Germinal center (tissue), 1 donor: Measurements from ENCODE around the gene LIPE.
"Not testable (repeated sequence)": the region's sequence is repeated elsewhere in the genome, so short reads cannot be mapped to it uniquely, and the experiment has no call there.

Experiments
- DNase-seq: peaks from one replicate; pipeline ENCODE4 v3.0.0; 2012; ENCODE audit warnings: mixed read lengths, low spot score

Gene LIPE

DNA sequence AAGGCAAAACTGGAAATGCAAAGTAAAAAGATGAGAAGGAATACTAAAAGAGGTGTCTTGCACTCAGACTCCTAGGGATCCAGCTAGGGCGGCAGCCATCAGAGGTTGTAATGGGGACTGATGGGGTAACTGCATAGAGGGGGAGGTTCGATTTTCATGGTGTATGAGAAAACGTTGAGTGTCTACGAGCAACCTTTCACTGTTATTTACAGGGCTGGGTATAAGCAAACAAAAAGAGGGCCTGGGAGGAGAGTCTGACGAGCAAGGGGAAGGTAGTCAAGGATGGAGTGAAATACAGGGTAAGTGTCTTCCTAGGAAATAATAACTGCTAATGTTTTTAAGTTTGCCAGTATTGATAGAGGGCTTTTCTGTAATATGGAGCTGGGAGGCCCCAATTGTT lies 21.1 kb upstream of the LIPE start:
- not testable (repeated sequence) for DNase-seq

DNA sequence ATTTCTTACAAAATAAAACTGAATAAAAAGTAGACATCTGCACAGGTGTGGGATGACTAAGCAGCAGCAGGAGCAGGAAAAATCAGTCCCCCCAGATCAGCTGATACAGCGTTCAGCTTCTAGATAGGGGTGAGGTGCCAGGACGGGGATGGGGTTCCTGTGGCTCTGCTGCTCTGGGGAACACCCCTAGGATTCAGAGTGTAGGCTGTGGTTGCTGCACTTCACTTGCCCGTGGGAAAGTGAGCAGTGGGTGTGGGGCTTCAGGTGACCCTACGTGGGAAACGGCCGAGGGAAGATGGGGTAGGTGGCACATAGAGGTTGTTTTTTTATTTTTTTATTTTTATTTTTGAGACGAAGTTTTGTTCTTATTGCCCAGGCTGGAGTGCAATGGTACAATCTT lies 18.8 kb upstream of the LIPE start:
- DNase-seq, result no peak

DNA sequence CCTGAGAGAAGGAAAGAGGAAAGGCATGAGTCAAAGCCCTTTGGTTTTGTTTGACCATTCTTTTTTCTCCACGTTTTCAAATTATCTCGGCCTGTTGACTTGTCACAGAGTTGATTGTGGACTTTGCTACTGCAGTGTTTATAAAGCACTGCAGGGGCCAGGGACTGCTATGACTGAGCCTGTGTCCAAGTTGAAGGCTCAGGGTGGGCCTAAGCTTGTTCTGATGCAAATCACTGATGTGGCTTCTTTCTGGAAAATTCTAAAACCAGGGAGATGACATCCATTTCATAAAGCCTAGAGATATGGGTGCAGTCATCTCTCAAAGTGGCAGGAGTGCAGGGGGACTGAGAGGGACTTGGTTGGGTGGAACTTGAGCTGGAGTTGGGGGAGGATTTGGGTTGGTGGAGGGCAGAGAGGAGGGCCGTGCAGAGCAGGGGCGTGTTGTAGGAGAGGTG lies 16.8 kb upstream of the LIPE start:
- DNase-seq, result no peak

DNA sequence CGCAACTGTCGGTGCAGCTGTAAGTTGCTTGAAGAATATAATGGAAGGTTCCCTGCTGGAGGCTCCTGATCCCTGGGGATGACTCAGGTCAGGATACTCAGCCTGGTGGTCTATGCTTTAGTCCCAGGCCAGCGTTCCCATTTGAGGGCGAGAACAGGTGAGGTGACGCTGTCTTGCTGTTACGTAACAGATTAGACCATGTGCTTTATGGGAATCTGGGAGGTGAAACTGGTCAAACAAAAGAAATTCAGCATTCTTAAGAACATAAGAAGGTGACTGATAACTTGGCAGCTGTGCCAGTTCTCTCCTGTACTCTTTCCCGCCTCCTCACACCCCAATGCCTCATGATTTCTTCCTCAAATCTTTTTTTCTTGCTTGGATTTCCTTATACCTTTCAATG lies 15.6 kb upstream of the LIPE start, which contains the start of gene CXCL17:
CXCL17 (minus strand) TSS at position 114 of the 400 bp plus-strand sequence. CDS start 114 bp downstream, outside the sequence.
- no peak for DNase-seq

DNA sequence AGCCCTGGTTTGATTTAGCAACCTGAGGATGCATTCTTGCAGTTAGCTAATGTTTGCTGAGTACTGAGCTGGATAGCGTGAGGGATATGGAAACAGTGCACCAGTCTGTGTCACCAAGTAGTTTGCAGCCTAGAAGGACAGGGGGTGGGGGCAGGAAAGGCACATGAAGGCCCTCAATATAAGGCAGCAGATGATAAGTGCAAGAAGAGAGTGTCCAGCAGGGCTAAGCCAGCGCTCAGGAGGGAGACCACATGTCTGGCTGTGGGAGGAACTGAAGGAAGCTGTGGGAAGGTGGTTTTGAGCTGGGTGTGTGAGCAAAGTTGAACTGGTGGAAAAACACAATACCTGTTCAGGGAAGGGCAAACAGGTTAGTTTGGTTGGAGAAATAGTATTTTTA lies 13.9 kb upstream of the LIPE start:
- DNase-seq, result no peak

DNA sequence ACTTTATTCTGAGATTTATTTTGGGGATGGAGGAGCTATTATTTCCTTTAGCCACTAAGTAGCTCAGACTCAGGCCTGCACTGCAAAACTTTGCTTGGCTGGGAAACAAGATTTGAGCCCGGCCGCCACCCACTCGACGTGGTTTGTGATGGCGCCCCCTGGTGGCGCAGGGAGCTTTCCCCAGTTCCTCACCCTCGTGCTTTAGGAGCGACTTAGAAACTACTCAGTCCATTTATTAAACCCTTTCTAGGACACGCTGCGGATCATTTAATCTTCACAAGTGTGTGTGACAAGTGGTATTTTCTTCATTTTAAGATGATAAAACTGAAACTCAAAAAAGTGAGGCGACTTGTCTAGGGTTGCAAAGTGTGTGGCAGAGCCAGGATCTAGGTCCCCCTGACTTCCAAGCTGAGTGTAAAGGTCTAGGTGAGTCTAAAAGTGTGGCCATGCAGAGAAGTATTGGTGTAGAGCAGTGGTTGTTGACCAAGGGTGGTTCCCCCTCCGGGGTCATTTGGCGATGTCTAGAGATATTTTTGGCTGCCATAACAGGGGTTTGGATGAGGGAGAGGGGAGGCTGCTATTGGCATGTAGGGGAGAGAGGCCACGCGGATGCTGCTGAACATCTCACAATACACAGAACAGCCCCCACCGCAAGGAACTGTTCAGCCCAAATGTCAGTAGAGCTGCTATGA lies 13.3 kb upstream of the LIPE start:
- DNase-seq, result peak; percentile 78

DNA sequence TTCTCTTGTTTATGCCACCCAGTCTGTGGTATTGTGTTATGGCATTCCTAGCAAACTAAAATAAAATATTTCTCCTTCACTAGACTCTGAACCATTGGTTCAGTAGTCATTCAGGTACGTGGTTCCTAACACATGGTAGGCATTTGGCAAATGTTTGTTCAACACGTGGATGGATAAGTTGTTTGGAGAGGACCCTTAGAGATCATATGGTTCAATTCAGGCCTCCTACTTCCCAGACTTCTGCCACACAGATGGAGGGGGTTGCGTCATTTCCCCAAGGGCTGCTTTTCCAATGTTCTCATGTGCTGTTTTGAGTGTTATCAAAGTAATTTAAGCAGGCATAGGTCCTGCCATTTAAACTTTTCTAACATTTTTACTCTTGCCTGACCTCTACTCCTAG lies 8.8 kb upstream of the LIPE start:
- no peak for DNase-seq

DNA sequence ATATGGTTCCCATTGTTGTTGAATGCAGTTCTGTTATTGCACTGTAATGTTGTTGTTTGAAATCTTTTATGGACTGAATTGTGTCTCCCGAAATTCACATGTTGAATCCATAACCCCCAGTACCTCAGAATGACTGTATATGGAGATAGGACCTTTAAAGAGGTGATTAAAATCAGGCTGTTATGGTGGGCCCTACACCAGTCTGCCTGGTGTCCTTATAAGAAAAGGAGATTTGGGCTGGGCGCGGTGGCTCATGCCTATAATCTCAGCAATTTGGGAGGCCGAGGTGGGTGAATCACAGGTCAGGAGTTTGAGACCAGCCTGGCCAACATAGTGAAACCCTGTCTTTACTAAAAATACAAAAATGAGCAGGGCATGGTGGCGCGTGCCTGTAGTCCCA lies 8.1 kb upstream of the LIPE start:
- DNase-seq, result no peak

DNA sequence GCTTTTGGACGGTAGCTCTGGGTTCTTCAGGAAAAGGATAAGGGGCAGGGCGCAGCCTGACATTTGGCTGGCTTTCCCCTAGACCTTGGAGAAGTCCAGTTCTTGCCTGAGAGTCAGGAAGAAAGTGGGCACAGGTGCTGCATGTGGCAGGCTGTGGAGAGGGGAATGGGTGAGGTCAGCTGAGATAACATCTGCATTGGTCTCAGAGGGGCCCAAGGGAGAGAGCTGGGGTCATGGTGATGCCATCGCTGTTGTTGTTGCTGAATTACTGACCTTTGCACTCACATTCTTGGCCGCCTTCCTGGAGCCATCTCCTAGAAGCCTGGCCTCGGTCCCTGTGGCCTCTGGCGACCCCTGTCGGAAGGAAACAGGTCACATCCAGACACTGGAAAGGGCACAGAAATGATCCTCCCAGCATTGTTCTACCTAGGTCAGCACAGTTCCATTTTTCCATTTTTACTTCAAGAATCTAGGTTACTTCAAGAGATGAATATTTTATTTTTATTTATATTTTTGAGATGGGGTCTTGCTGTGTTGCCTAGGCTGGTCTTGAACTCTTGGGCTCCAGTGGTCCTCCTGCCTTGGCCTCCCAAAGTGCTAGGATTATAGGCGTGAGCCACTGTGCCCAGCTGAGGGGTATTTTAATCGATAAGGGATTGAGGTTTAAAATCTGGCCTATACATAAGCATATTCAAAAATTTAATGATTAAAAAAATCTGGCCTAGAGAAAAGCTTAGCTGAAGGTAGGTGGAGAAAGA lies 6.5 kb upstream of the LIPE start:
- peak; percentile 51 for DNase-seq

DNA sequence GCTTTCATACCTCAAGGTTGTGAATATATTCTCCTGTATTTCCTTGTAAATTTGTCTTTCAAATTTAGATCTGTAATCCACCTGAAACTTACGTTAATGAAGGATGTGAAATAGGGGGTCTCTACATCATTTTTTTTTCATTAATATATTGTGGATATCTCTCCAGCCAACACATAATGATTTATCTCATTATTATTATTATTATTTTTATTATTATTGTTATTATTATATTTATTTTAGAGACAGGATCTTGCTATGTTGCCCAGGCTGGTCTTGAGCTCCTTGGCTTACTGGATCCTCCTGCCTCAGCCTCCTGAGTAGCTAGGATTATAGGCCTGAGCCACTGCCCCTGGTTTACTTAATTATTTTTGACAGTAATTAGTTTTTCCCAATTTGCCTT lies 4.3 kb upstream of the LIPE start:
- DNase-seq, result no peak

DNA sequence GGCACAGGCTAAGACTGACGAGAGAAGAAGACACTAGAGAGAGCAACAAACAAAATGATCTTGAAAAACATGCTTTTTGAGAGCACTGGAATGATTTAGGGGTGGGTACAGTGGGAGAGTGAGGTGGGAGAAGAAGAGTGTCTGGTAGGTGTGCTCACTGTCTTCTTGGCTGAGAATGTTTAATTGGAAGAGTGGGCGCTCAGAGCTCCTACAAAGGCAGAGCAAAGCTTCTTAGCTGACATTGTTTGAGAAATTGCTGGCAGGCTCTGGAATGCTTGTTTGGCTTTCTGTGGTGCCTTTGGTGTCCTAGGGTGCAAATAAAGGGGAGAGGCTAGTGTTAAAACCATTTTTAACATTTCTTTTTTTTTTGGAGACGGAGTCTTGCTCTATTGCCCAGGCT lies 1.5 kb upstream of the LIPE start:
- no peak for DNase-seq

DNA sequence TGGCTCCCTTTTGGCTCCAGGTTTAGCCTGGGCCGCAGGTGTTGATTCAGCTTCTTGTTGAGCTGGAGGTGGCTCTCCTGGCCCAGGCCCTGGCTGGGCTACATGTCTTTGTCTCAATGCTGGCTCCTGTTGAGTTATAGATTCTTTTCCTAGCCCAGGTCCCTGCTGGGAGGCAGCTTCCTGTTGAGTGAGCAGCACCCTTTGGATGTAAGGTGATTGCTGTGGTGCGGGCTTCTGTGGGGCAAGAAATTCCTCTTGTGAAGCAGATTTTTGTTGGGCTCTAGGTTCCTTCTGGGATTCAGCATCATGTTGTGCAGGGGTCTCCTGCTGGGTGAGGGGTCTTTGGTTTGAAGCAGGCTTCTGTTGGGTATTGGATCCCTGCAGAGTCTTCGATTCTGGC lies 545 bp downstream of the LIPE start:
- no peak for DNase-seq

DNA sequence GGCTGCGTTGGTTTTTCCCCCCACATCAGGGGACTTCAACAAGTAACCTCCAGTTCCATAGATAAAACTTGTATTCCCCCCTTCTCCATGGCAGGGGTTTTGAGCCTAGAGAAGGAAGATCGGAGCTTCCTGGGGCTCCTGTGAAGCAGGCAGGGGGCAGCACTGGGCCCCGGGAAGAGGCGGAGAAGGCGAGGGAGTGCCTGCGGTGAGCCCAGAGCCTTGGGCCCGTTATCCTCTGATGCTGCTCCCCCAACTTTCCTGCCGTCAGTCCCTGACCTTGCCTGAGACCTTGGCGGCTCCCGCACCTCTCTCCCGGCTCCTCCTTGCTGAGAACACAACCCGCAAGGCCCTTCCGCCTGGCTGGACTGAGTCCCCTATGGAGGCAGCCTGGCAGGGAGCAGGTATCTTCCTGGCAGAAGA lies 2.5 kb downstream of the LIPE start:
- DNase-seq, result no peak

DNA sequence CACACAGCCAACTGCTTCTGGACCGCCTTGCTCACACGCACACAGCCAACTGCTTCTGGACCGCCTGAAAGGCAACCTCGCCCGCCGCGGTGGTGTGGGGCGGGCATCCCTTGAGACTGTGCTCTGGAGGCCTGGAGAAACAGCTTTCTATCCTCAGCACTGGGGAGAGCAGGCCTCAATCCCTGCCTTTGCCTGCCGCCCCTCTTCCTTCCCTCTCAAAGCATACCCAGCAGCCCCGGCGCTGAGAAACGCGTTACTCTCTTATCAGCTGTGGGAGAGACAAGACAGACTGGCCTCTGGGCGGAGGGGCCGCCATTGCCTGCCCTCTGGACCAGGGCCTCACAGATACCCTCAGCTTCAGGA lies 2.9 kb downstream of the LIPE start:
- no peak for DNase-seq

DNA sequence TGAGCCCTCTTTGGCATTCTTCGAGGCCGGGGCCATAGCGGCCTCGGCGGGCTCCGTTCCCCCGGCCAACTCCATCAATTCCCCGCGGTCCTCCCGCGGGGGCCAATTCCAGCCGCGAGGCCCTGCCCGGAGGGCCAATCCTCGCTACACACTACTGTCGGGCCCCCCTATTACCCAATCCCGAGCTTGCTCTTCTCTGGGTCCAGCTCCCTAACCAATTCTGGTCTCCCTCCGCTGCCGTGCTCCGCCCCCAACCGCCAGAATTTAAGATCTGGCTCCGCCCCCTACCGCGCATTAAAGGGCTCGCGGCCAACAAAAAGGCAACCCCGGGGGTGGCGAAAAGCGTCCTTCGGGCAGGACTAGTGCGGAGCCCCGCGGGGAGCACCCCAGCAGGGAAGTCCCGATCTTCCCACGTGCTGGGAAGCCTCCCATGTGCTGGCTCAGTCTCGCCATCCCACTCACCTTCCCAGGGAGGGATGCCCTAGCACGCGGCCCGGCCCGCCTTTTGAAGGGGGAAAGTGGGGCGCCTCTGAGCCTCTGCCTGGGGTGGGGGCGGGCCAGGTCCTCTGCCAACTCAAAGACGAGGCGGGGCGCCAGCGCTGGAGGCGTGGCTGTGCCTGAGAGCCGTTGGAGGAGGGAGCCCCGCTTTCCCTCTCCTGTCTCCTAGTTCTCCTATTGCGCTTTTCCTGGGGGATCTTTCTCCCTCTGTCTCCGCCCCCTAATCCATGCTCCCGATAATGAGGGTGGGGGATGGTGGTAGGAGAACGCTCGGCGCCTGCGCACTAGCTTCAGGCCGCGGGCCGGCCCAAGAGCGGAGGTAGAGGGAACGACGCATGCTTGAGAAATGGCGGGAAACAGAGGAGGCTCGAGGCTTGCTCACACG lies 3.5 kb downstream of the LIPE start:
- DNase-seq, result peak; percentile 97

DNA sequence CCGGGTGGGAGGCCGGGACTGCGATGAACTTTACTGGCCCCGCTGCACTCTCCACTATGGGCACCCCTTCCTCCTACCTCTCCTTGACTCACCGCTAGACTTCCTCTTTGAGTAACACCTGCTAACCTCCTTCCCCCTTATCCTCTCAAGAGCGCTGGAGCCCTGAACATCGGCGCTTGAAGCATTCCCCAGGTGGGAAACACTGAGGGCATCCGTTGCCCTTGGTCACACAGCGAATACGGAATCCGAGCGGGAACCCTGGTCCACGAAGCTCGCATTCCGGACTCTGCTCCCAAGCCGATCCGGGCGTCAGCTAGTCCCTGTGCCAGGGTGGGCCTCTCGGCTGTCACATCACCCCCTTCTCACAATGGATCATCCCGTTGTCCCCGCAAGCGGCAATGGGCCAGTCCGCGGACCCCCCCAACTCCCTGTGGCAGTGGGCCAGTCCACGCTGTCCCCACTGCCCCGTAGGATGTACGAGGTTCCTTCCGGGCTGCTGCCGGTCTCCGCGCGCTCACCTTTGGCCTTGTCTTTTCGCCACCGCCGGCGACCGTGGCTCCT lies 4.2 kb downstream of the LIPE start:
- peak; percentile 81 for DNase-seq

DNA sequence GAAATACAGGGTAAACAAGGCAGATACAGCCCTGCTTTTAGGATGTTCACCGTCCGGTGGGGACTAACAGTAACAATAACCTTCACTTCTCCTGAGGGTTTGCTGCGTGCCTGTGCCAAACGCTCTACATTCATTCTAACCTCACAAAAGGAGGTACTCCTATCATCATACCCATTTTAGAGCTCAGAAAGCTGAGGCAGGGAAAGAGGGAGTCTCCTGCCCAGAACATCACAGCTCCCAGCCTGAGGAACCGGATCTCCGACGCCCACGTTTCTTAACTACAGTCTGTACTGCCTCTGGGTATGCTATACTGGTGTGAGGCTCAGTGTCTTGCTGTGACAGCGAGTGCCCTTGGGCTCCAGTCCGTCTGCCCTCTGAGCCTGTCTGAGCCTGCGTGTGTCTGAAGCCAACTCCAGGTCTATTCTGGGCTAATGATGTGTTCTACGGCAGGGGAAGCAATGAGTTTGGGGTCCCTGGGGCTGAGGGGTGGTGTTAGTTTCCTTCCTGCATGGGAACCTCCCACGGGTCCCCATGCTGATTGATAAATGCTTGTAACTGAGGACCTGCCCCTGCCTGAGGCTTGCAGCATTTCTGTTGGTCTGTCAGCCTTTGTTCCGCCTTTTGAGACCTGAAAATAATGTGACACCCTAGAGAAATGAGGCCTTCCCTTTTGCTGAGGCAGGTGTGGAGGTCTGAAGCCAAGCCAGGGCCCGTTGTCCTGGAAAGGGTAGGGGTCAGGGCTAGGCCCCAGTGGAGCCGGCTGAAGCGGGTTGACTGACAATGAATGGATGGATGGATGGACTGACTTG lies 4.9 kb downstream of the LIPE start:
- DNase-seq, result peak; percentile 59

DNA sequence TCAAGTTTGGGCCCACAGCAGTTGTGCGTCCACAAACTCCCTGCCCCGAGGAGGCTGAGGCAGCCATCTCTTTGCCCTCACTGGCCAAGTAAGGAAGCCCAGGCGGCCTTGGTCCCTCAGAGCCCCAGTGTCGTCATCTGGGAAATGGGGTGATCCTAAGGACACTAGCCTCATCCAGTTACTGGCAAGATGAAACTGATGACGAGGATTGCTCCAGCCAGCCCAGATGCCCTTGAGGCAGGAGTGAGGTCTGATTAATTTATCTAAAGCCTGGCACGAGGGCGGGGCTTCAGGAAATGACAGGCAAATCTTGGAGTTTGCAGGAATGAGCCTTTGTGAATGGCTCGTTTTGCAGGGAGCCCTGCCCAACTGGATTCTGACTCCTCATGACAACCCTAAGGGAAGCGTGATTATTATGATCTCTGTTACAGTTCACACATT lies 5.6 kb downstream of the LIPE start:
- DNase-seq, result no peak

DNA sequence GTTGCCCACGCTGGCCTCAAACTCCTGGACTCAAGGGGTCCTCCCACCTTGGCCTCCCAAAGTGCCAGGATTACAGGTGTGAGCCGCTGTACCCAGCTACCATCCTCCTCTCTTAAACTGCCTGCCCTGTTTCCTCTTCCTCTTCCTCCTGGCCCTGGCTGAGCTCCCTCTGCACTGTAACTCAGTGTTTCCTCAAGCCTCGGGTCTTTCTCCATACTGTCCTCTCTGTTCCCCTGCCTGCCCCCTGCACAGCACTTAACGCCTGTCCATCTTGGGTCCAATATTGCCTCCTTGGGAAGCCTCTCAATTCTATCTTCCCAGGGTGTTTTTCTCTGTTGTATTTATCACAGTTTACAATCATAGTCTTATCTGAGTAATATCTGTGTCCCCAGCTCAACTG lies 6.1 kb downstream of the LIPE start:
- DNase-seq, result no peak

DNA sequence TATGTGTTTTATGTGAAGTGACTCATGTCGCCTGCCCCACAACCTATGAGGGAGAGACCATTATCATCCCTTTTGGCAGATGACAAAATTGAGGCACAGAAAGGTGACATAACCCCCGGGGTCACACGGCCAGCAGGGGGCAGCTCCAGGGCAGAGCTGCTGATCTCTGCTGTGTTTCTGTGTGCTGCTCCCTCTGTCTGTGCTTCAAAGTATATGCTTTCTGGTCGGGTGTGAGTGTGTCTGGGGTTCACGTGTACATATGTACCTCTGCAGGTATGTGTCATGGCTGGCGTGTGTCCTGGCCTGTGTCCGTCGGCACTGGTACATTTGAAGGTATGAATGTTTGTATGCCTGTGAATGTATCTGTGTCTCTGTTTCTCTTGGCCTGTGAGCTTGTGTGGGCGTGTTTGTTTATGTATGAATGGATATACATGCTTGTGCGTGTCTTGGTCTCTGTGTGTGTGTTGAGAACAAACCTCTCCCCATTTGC lies 7.1 kb downstream of the LIPE start:
- DNase-seq, result peak; percentile 90

DNA sequence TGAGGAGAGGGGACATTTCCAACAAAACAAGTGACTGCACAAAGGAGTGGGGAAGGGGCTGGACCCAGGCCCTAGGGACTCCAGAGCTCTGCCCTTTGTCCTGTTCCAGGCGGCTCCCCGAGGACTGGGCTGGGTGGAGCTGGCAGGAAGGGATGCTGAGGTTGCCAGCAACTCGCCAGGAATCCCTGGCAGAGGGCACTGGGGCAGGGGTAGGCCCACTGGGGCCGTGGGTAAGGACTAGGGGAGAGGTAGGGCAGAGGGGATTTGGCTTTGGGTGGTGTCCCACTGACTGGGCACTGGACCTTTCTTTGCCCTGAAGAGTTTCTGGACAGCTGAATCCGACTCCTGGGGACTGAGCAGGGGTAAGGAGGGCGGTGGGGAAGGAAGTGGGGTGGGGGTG lies 7.9 kb downstream of the LIPE start:
- no peak for DNase-seq
